NT2/D1 (cell line): ENCODE measurements around the gene IFT25.

Experiments
- SUZ12 ChIP-seq: IDR thresholded peaks from 2 replicates; pipeline ENCODE4 v1.6.1; 2011; ENCODE audit not compliant: insufficient read length, insufficient read depth; ENCODE audit errors: extremely low read depth
- YY1 ChIP-seq: IDR thresholded peaks from 2 replicates; pipeline ENCODE4 v1.6.1; 2011; ENCODE audit not compliant: insufficient read length, insufficient read depth
- ZNF274 ChIP-seq: IDR thresholded peaks from 2 replicates; pipeline ENCODE4 v1.6.1; 2011; ENCODE audit warnings: mild to moderate bottlenecking, low read depth, low read length

- TF ChIP-seq ZNF274 = no peak
- TF ChIP-seq SUZ12 = no peak
- TF ChIP-seq YY1 = no peak
Measured at GRCh38 chr1:53982763-53983104, 37.2 kb upstream of the IFT25 start.
